ENCODE results near the gene TSPAN31.

GRCh38 chr12:57753756-57754337 is 9.0 kb downstream of the TSPAN31 start:
- no peak for TF ChIP-seq CTCF (IDR thresholded peaks at IDR 0.05 in 4 of 5, conservative IDR thresholded peaks at IDR 0.05 in 1 of 5)
- no peak for TF ChIP-seq POLR2A (IDR thresholded peaks at IDR 0.05)
